NB4 (cell line): ENCODE results near the gene WASF3.

Experiments used
- DNase-seq: peaks from one replicate; pipeline ENCODE4 v3.0.0; 2010; ENCODE audit warnings: low read depth
- H3K4me3 ChIP-seq: one replicate; pipeline ENCODE4 v1.5.1; 2011; ENCODE audit warnings: mild to moderate bottlenecking, low read depth, low read length, moderate library complexity
- MYC ChIP-seq: IDR thresholded peaks from 2 replicates; pipeline ENCODE4 v1.6.1; 2011; ENCODE audit warnings: low read depth, low read length
- POLR2A ChIP-seq: IDR thresholded peaks from 2 replicates; pipeline ENCODE4 v1.6.1; 2011; ENCODE audit warnings: mild to moderate bottlenecking; ENCODE audit not compliant: insufficient read length; ENCODE audit errors: extremely low read depth
- TF ChIP-seq, protein P1 (sequence below): IDR thresholded peaks from one replicate; pipeline ENCODE4 v1.5.1; 2012; ENCODE audit warnings: low read depth, low read length
- TF ChIP-seq, protein P2 (sequence below): IDR thresholded peaks from 2 replicates; pipeline ENCODE4 v1.6.1; 2011; ENCODE audit warnings: low read depth, low read length

WASF3 gene

DNA sequence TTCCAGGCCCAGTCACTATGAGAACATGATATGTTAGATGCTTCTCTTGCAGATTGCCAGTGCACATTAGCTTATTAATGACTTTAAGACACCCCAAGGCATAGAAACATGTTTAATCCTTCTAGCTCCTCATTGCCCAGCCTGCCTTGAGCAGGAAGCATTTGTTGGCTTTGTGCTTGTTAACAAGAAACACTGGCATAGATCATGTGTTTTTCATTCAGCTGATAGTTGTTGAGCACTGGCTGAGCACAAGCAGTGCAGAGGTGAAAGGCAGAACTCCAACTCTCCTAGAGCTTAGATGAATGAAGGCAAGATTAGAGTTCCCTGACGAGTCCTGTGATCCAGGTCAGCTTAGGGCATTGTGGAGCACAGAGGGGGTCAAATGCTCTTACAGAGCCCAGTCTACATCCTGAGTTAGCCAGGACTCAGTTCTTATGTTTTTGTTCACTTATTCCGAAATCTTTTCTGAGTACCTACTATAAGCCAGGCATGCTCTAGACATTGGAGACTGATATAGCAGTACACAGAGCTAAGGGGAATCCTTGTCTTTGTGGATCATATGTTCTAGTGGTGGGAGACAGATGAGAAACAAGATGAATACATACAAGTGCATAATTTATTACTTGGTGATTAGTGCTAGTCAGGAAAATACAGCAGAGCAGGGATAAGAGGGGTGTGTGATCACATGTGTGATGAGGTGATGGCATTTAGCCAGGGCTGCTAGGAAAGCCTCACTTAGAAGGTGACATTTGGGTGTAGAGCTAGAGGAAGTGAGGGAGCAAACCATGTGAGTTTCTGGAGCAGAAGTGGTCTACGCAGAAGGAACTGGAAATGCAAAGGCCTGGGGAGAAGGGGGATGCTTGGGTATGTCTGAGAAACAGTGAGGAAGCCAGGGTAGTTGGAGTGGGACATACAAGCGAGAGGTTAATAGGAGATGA is 101.2 kb downstream of the WASF3 start:
- no peak overlapping the region for H3K4me3 ChIP-seq
- TF ChIP-seq, protein P1, sequence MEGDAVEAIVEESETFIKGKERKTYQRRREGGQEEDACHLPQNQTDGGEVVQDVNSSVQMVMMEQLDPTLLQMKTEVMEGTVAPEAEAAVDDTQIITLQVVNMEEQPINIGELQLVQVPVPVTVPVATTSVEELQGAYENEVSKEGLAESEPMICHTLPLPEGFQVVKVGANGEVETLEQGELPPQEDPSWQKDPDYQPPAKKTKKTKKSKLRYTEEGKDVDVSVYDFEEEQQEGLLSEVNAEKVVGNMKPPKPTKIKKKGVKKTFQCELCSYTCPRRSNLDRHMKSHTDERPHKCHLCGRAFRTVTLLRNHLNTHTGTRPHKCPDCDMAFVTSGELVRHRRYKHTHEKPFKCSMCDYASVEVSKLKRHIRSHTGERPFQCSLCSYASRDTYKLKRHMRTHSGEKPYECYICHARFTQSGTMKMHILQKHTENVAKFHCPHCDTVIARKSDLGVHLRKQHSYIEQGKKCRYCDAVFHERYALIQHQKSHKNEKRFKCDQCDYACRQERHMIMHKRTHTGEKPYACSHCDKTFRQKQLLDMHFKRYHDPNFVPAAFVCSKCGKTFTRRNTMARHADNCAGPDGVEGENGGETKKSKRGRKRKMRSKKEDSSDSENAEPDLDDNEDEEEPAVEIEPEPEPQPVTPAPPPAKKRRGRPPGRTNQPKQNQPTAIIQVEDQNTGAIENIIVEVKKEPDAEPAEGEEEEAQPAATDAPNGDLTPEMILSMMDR = no peak
- TF ChIP-seq MYC (no peak), POLR2A (no peak)
- TF ChIP-seq, protein P2, sequence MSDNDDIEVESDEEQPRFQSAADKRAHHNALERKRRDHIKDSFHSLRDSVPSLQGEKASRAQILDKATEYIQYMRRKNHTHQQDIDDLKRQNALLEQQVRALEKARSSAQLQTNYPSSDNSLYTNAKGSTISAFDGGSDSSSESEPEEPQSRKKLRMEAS = no peak
- no peak for DNase-seq

DNA sequence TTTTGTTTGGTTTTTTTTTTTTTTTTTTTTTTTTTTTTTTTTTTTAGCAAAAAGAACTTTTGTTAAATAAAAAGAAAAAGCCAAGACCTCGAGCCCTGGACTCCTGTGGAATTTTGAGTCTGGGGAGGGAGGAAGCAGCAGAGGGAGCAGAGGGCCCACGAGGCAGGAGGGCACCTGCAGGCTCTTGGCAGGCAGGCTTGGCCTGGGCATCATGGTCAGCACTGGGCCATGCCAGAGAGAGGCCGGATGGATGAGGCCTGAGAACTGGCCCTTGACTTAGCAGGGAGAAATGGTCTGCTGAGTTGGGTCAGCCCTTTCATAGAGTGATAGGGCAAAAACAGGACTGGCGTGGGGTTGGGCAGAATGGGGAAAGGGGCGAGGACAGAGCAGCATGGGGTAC is 102.7 kb downstream of the WASF3 start:
- DNase-seq = no peak
- no peak overlapping the region for H3K4me3 ChIP-seq
- TF ChIP-seq, protein P2 = no peak
- TF ChIP-seq MYC (no peak), POLR2A (no peak)
- TF ChIP-seq, protein P1 = no peak

DNA sequence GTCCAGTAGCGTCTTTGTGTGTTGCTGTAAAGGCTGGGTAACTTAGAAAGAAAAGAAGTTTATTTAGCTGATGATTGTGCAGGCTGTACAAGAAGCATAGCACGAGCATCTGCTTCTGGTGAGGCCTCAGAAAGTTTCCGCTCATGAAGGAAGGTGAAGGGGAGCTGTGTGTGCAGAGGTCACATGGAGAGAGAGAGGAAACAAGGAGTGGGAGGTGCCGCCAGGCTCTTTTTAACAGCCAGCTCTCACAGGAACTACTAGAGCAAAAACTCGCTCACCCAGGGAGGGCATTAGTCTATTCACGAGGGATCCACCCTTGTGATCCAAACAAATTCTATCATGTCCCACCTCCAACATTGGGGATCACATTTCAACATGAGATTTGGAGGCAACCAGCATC is 103.3 kb downstream of the WASF3 start:
- DNase-seq = no peak
- TF ChIP-seq, protein P2 = no peak
- TF ChIP-seq MYC = no peak
- TF ChIP-seq, protein P1 = no peak
- H3K4me3 ChIP-seq = no peak overlapping the region

DNA sequence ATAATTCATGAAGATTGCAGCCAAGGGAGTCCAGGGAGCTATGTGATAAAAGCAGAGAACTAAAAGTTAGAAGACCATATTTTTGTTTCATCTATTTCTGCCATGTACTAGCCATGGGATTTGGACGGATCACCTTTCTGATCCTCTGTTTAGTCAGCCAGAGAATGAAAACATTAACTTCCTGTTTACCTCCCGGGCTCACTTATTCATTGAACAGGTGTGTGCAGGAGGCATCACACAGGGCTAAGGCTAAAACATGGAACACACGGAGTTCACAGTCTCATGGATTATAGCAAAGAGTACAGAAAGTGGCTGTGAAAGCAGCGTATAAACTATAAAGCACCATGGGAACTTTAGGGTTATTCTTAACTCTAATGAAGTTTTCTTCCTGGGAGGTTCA is 106.3 kb downstream of the WASF3 start:
- DNase-seq = no peak
- H3K4me3 ChIP-seq = no peak overlapping the region
- TF ChIP-seq, protein P1 = no peak
- TF ChIP-seq POLR2A = no peak
- TF ChIP-seq, protein P2 = no peak
- no peak for TF ChIP-seq MYC

DNA sequence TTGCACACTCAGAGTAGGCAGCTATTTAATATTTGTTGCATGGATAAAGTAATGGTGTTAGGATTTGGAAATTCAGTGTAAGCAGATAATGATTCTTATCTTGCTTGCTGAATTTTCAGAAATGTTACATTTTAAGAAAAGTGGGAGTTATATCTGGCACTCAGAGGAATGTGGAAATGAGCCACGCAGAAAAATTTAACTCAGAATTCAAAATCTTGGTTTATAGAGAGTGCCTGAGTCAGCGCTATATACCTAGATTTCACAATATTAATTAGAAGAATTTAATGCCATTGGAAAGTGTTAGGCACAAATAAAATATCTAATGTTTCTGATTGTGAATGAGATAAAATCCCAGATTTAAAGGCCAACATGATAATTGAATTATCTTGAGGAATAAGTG is 106.8 kb downstream of the WASF3 start:
- DNase-seq = no peak
- TF ChIP-seq MYC = no peak
- TF ChIP-seq, protein P1 = no peak
- TF ChIP-seq POLR2A = no peak
- TF ChIP-seq, protein P2 = no peak
- no peak overlapping the region for H3K4me3 ChIP-seq
